Measurements from ENCODE around the gene BAZ2B. TPM values are rescaled to one million over a fixed set of nuclear protein-coding genes. Genes with fewer than 3 reads are reported as not detected.
"Not testable (repeated sequence)": the region's sequence is repeated elsewhere in the genome, so short reads cannot be mapped to it uniquely, and the experiment has no call there.

The BAZ2B gene
- total and polyA plus RNA-seq, 4 donors, result 43.3 to 174 (median 105) TPM

DNA sequence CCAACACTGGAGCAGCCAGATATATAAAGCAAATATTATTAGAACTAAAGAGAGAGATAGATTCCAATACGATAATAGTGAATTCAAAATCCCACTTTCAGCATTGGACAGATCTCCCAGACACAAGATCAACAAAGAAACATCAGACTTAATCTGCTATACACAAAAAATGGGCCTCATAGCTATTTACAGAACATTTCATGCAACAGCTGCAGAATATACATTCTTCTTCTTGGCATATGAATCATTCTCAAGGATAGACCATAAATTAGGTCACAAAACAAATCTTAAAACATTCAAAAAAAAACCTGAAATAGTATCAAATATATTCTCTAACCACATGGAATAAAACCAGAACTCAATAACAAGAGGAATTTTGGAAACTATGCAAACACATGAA lies 23.8 kb upstream of the BAZ2B start:
- H3K4me3 ChIP-seq (ENCODE audit: low read depth, low read length), result no peak overlapping the region
- H3K27ac ChIP-seq (ENCODE audit: low read depth, low read length), result no peak overlapping the region
- WGBS (ENCODE audit: insufficient coverage), result 100% methylated on average over 1 of the region's 1 CpG
- DNase-seq (ENCODE audit: low read depth in 4 of 6, low spot score in 6 of 6), result no peak
- no peaks in the 10 kb centered on the region for H3K9me3 ChIP-seq (ENCODE audit: control insufficient read depth, insufficient read depth, low read length)
- no peaks in the 10 kb centered on the region for H3K27me3 ChIP-seq (ENCODE audit: control insufficient read depth, insufficient read depth, low read length)
- H3K4me1 ChIP-seq (ENCODE audit: control insufficient read depth, insufficient read depth, low read length), result no peaks in the 10 kb centered on the region
- H3K36me3 ChIP-seq (ENCODE audit: control insufficient read depth, insufficient read depth, low read length), result no peaks in the 10 kb centered on the region

DNA sequence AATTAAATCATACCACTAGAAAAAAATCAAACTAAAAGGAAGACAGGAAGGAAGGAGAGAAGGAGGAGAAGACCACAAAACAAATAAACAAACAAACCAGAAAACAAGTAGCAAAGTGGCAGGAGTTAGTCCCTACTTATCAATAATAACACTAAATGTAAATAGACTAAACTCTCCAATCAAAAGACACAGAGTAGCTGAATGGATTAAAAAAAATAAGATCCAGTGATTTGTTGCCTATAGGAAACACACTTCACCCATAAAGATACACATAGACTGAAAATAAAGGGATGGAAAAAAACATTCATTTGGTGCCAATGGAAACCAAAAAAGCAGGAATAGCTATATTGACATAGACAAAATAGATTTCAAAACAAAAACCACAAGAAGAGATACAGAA lies 23.4 kb upstream of the BAZ2B start:
- Histone ChIP-seq H3K27me3 (ENCODE audit: control insufficient read depth, insufficient read depth, low read length) (no peaks in the 10 kb centered on the region), H3K36me3 (ENCODE audit: control insufficient read depth, insufficient read depth, low read length) (no peaks in the 10 kb centered on the region), H3K27ac (ENCODE audit: low read depth, low read length) (no peak overlapping the region), H3K9me3 (ENCODE audit: control insufficient read depth, insufficient read depth, low read length) (no peaks in the 10 kb centered on the region), H3K4me3 (ENCODE audit: low read depth, low read length) (no peak overlapping the region), H3K4me1 (ENCODE audit: control insufficient read depth, insufficient read depth, low read length) (no peaks in the 10 kb centered on the region)
- no peak for DNase-seq (ENCODE audit: low read depth in 4 of 6, low spot score in 6 of 6)

DNA sequence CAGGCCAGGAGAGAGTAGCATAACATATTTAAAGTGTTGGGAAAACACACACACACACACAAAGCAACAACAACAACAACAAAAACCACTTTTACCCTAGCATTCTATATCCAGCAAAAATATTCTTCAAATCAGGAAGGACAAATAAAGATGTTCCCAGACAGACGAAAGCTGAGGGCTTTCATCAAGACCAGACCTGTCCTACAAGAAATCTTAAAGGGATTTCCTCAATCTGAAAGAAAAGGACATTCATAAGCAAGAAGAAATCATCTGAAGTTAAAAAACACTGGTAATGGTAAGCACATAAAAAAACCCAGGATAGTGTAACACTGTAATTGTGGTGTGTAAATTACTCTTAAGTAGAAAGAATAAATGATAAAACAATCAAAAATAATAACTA lies 22.7 kb upstream of the BAZ2B start:
- Histone ChIP-seq H3K27me3 (ENCODE audit: control insufficient read depth, insufficient read depth, low read length) (no peaks in the 10 kb centered on the region), H3K9me3 (ENCODE audit: control insufficient read depth, insufficient read depth, low read length) (no peaks in the 10 kb centered on the region), H3K36me3 (ENCODE audit: control insufficient read depth, insufficient read depth, low read length) (no peaks in the 10 kb centered on the region), H3K4me3 (ENCODE audit: low read depth, low read length) (no peak overlapping the region), H3K4me1 (ENCODE audit: control insufficient read depth, insufficient read depth, low read length) (no peaks in the 10 kb centered on the region), H3K27ac (ENCODE audit: low read depth, low read length) (no peak overlapping the region)
- no CpG with 5 or more reads among the region's 1 CpG for WGBS (ENCODE audit: insufficient coverage)
- DNase-seq (ENCODE audit: low read depth in 4 of 6, low spot score in 6 of 6), result no peak

DNA sequence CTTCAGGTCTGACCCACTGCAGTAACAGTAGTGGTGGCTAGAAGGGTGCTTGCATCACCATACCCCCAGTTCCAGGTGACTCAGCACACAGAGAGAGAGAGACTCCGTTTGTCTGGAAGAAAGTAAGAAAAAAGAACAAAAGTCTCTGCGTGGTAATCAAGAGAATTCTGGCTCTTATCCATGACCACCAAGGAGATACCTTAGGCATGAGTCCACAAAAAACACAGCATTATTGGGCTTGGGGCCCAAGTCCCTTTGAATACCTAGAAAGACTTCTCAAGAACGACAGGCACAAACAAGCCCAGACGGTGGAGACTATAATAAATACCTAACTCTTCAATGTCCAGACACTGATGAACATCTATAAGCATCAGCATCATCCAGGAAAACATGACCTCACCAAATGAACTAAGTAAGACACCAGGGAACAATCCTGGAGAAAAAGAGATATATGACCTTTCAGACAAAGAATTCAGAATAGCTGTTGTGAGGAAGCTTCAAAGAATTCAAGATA lies 21.7 kb upstream of the BAZ2B start:
- Histone ChIP-seq H3K27ac (ENCODE audit: low read depth, low read length) (no peak overlapping the region), H3K36me3 (ENCODE audit: control insufficient read depth, insufficient read depth, low read length) (no peaks in the 10 kb centered on the region), H3K27me3 (ENCODE audit: control insufficient read depth, insufficient read depth, low read length) (no peaks in the 10 kb centered on the region), H3K4me3 (ENCODE audit: low read depth, low read length) (no peak overlapping the region), H3K4me1 (ENCODE audit: control insufficient read depth, insufficient read depth, low read length) (no peaks in the 10 kb centered on the region), H3K9me3 (ENCODE audit: control insufficient read depth, insufficient read depth, low read length) (no peaks in the 10 kb centered on the region)
- DNase-seq (ENCODE audit: low read depth in 4 of 6, low spot score in 6 of 6), result no peak
- 86% methylated on average over 1 of the region's 4 CpGs for WGBS (ENCODE audit: insufficient coverage)

DNA sequence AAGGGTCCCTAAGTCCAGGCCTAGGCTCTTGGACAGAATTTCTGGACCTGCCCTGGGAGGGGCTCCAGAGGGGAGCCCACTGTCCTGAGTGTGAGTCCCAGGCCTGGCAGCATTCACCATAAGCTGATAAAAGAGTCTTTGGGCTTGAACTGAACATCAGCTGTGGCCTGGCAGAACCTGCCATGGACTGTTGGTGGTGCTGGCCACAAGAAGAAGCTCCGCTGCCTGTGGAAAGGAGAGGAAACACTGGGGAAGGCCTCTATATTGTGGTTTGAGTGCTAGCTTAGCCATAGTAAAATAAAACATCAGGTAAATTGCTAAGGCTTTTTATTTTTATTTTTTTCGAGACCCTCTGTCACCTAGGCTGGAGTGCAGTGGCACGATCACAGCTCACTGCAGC lies 20.9 kb upstream of the BAZ2B start:
- H3K9me3 ChIP-seq (ENCODE audit: control insufficient read depth, insufficient read depth, low read length), result no peaks in the 10 kb centered on the region
- H3K4me1 ChIP-seq (ENCODE audit: control insufficient read depth, insufficient read depth, low read length), result no peaks in the 10 kb centered on the region
- no peak overlapping the region for H3K27ac ChIP-seq (ENCODE audit: low read depth, low read length)
- H3K36me3 ChIP-seq (ENCODE audit: control insufficient read depth, insufficient read depth, low read length), result no peaks in the 10 kb centered on the region
- H3K27me3 ChIP-seq (ENCODE audit: control insufficient read depth, insufficient read depth, low read length), result no peaks in the 10 kb centered on the region
- WGBS (ENCODE audit: insufficient coverage), result 83% methylated on average over 1 of the region's 3 CpGs
- no peak overlapping the region for H3K4me3 ChIP-seq (ENCODE audit: low read depth, low read length)
- no peak for DNase-seq (ENCODE audit: low read depth in 4 of 6, low spot score in 6 of 6)

DNA sequence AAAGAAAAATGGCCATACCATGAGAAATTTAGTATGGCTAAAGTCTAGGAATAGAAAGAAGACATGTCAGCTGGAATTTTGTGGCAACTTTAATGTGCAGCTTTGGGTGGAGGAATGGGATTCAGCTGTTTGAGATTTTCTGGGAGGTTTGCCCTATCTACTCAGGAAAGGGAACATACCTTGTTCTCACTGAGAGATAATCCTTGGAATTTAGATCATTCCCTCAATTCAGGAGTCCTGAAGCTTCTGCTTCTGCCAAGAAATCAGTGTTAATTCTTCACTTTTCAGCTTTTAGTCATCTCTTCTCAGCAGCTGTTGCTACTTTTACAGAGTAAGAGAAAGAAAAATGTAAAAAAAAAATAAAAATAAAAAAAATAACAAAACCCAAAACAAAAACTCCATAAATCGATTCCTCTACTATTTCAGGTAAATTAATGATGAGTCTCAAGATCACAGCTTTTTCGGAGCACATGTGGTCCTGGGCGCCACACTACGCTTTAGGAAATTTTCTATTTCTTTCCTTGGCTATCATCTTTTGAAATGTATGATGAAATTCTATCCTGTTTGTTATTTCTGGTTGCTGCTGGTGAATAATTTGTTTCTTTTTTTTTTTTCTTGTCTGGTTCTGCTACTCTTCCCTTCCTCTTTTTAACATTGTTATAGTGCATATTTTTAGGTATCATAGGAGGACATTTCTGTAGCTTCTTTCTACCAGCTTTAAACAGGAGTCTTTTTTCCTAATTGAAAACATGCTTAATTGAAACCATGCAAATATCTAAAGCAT lies 18.9 kb upstream of the BAZ2B start:
- no peaks in the 10 kb centered on the region for H3K36me3 ChIP-seq (ENCODE audit: control insufficient read depth, insufficient read depth, low read length)
- H3K27me3 ChIP-seq (ENCODE audit: control insufficient read depth, insufficient read depth, low read length), result no peaks in the 10 kb centered on the region
- no CpG with 5 or more reads among the region's 4 CpGs for WGBS (ENCODE audit: insufficient coverage)
- no peak overlapping the region for H3K4me3 ChIP-seq (ENCODE audit: low read depth, low read length)
- DNase-seq (ENCODE audit: low read depth in 4 of 6, low spot score in 6 of 6), result no peak
- H3K9me3 ChIP-seq (ENCODE audit: control insufficient read depth, insufficient read depth, low read length), result no peaks in the 10 kb centered on the region
- H3K4me1 ChIP-seq (ENCODE audit: control insufficient read depth, insufficient read depth, low read length), result no peaks in the 10 kb centered on the region
- no peak overlapping the region for H3K27ac ChIP-seq (ENCODE audit: low read depth, low read length)

DNA sequence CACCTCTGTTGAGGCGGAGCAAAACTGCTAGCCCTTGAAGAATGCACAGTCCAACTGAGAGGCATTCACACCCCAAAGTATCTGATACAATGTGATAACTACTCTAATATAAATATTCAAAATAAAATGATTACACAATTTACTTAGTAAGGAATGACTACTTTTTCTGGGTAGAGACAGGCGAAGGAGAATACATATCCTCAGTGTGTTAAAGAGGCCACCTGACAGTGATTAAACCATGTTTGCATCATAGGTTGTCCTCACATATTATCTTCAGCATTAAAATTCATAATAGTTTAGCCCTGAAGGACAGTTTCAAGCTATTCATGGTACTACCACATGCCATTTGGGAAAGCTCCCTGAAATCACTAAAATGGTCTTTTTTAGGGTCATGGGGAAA lies 16.9 kb upstream of the BAZ2B start:
- no peaks in the 10 kb centered on the region for H3K36me3 ChIP-seq (ENCODE audit: control insufficient read depth, insufficient read depth, low read length)
- no peak for DNase-seq (ENCODE audit: low read depth in 4 of 6, low spot score in 6 of 6)
- WGBS (ENCODE audit: insufficient coverage), result no CpG with 5 or more reads among the region's 2 CpGs
- H3K27ac ChIP-seq (ENCODE audit: low read depth, low read length), result no peak overlapping the region
- H3K4me1 ChIP-seq (ENCODE audit: control insufficient read depth, insufficient read depth, low read length), result no peaks in the 10 kb centered on the region
- no peaks in the 10 kb centered on the region for H3K27me3 ChIP-seq (ENCODE audit: control insufficient read depth, insufficient read depth, low read length)
- H3K9me3 ChIP-seq (ENCODE audit: control insufficient read depth, insufficient read depth, low read length), result no peaks in the 10 kb centered on the region
- H3K4me3 ChIP-seq (ENCODE audit: low read depth, low read length), result no peak overlapping the region

DNA sequence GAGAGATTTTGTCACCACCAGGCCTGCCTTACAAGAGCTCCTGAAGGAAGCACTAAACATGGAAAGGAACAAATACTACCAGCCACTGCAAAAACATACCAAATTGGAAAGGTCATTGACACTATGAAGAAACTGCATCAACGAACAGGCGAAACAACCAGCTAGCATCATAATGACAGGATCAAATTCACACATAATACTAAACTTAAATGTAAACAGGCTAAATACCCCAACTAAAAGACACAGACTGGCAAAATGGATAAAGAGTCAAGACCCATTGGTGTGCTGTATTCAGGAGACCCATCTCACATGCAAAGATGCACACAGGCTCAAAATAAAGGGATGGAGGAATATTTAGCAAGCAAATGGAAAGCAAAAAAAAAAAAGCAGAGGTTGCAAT lies 9.3 kb upstream of the BAZ2B start:
- not testable (repeated sequence) for H3K27me3 ChIP-seq (ENCODE audit: control insufficient read depth, insufficient read depth, low read length); DNase-seq (ENCODE audit: low read depth in 4 of 6, low spot score in 6 of 6); H3K9me3 ChIP-seq (ENCODE audit: control insufficient read depth, insufficient read depth, low read length); H3K4me3 ChIP-seq (ENCODE audit: low read depth, low read length); H3K4me1 ChIP-seq (ENCODE audit: control insufficient read depth, insufficient read depth, low read length); H3K36me3 ChIP-seq (ENCODE audit: control insufficient read depth, insufficient read depth, low read length); H3K27ac ChIP-seq (ENCODE audit: low read depth, low read length)
- WGBS (ENCODE audit: insufficient coverage), result 60% methylated on average over 1 of the region's 2 CpGs

DNA sequence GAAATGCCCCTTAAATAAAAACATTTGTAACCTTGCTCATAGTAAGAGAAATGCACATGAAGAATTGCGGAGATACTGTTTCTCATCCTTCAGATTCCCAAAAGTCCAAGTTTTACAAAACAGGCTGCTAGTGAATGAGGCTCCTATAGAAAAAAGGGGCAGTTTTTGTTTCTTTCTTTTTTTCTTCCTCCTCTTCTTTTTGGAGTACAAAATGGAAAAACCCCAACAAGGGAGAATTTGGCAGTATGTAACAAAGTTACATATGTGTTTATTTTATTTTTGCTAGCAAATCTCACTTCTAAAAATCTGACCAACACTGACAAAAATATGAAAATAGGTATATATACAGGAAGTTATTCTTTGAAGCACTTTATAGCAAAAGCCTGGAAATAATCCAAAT lies 7.1 kb upstream of the BAZ2B start:
- no peak overlapping the region for H3K4me3 ChIP-seq (ENCODE audit: low read depth, low read length)
- H3K4me1 ChIP-seq (ENCODE audit: control insufficient read depth, insufficient read depth, low read length), result no peaks in the 10 kb centered on the region
- no CpG with 5 or more reads among the region's 1 CpG for WGBS (ENCODE audit: insufficient coverage)
- no peak overlapping the region for H3K27ac ChIP-seq (ENCODE audit: low read depth, low read length)
- no peaks in the 10 kb centered on the region for H3K27me3 ChIP-seq (ENCODE audit: control insufficient read depth, insufficient read depth, low read length)
- DNase-seq (ENCODE audit: low read depth in 4 of 6, low spot score in 6 of 6), result no peak
- peaks cover 3% of the 10 kb centered on the region for H3K9me3 ChIP-seq (ENCODE audit: control insufficient read depth, insufficient read depth, low read length)
- no peaks in the 10 kb centered on the region for H3K36me3 ChIP-seq (ENCODE audit: control insufficient read depth, insufficient read depth, low read length)

DNA sequence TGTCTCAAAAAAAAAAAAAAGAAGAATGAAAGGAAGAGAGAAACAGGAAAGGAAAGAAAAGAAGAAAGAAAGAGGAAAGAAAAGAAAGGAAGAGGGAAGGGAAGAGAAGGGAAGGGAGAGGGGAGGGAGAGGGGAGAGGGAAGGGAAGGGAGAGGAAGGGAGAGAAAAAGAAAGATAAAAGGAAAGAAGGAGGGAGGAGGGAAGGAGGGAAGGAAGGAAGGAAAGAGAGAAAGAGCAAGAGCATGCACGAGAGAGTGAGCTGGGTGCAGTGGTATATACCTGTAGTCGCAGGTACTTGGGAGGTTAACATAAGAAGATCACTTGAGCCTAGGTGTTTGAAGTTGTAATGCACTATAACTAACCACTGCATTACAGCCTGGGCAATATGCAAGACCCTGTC lies 6.6 kb upstream of the BAZ2B start:
- 88% methylated on average over 1 of the region's 2 CpGs for WGBS (ENCODE audit: insufficient coverage)
- Histone ChIP-seq H3K4me1 (ENCODE audit: control insufficient read depth, insufficient read depth, low read length) (no peaks in the 10 kb centered on the region), H3K9me3 (ENCODE audit: control insufficient read depth, insufficient read depth, low read length) (peaks cover 3% of the 10 kb centered on the region), H3K27me3 (ENCODE audit: control insufficient read depth, insufficient read depth, low read length) (no peaks in the 10 kb centered on the region), H3K4me3 (ENCODE audit: low read depth, low read length) (no peak overlapping the region), H3K27ac (ENCODE audit: low read depth, low read length) (no peak overlapping the region), H3K36me3 (ENCODE audit: control insufficient read depth, insufficient read depth, low read length) (no peaks in the 10 kb centered on the region)
- DNase-seq (ENCODE audit: low read depth in 4 of 6, low spot score in 6 of 6), result no peak
